BLaER1 treated with 17β-estradiol and CSF1 and Interleukin-3, amounts not matched to agents 10 nM and 100 nM (cell line): Measurements from ENCODE around the gene UBE2E3.

Experiments used
- H3K27ac ChIP-seq, 11 experiments: shearing (Covaris generic); formaldehyde crosslinking; 2 replicates each; pipeline ENCODE4 v1.8.1; 2022
- H3K27me3 ChIP-seq, 11 experiments: shearing (Covaris generic); formaldehyde crosslinking; 2 replicates each; pipeline ENCODE4 v1.8.1; 2022
- H3K36me3 ChIP-seq, 11 experiments: shearing (Covaris generic); formaldehyde crosslinking; 2 replicates each; pipeline ENCODE4 v1.8.1; 2022
- H3K4me1 ChIP-seq, 10 experiments: shearing (Covaris generic); formaldehyde crosslinking; 2 replicates each; pipeline ENCODE4 v1.8.1; 2022
- H3K4me2 ChIP-seq, 11 experiments: shearing (Covaris generic); formaldehyde crosslinking; 2 replicates each; pipeline ENCODE4 v1.8.1; 2022
- H3K4me3 ChIP-seq, 10 experiments: shearing (Covaris generic); formaldehyde crosslinking; 2 replicates each; pipeline ENCODE4 v1.8.1; 2022
- H3K9ac ChIP-seq, 11 experiments: shearing (Covaris generic); formaldehyde crosslinking; 2 replicates each; pipeline ENCODE4 v1.8.1; 2022
- H3K9me3 ChIP-seq, 11 experiments: shearing (Covaris generic); formaldehyde crosslinking; replicated peaks in 1 of 11; 2 replicates each; pipeline ENCODE4 v1.8.1; 2022
- H4K20me1 ChIP-seq, 11 experiments: shearing (Covaris generic); formaldehyde crosslinking; 2 replicates each; pipeline ENCODE4 v1.8.1; 2022
- Cebpa-rat ChIP-seq, 11 experiments: shearing (Covaris generic); IDR thresholded peaks; 2 replicates each; pipeline ENCODE4 v1.8.1; 2022

The UBE2E3 gene

DNA sequence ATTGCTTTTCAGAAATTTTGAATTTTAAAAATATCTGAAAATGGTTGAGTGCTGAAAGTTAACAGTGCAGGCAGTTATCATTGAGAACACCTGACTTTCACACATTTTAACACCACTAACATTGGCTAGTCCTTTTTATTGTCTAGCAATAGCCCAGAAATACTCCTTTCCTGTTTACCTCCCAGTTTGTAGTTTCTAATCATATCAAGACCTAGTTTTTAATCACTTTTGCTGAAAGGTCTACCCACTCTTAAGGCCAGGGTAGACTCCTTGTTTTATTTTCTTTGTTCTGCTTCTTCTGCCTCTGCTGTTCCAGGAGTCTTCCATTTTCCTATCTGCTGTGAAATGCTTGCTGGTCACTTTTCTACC, 72.1 kb downstream of the UBE2E3 start:
- TF ChIP-seq Cebpa-rat (IDR thresholded peaks at IDR 0.05), result no peak
- H4K20me1 ChIP-seq, result peaks cover 3 to 53% (median 17%) of the 10 kb centered on the region in 11 experiments; a peak in 8 of 22 replicates
- H3K4me1 ChIP-seq, result no peaks in the 10 kb centered on the region
- H3K9me3 ChIP-seq, result no peaks in the 10 kb centered on the region
- no peak overlapping the region for H3K27ac ChIP-seq
- no peak overlapping the region for H3K4me3 ChIP-seq
- H3K9ac ChIP-seq, result no peak overlapping the region
- no peak overlapping the region for H3K4me2 ChIP-seq
- peaks cover 0 to 8% (median 0%) of the 10 kb centered on the region in 11 experiments; a peak in 4 of 22 replicates for H3K36me3 ChIP-seq
- H3K27me3 ChIP-seq, result no peaks in the 10 kb centered on the region

DNA sequence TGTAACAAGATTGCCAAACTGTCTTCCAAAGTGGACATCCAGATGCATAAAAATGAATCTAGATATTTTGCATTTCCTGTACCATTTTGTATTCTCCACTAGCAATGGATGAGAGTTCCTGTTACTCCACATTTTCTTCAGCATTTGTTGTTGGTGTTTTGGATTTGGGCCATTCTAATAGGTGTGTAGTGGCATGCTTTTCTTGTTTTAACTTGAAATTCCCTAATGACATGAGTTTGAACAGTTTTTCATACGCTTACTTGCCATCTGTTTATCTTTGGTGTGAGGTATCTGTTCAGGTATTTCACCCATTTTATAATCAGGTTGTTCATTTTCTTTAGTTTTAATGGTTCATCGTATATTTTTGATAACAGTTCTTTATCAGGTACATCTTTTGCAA, 73.9 kb downstream of the UBE2E3 start:
- no peak overlapping the region for H3K27ac ChIP-seq
- no peak overlapping the region for H3K4me3 ChIP-seq
- H3K27me3 ChIP-seq, result no peaks in the 10 kb centered on the region
- no peaks in the 10 kb centered on the region for H3K9me3 ChIP-seq
- peaks cover 0 to 8% (median 0%) of the 10 kb centered on the region in 11 experiments; a peak in 3 of 22 replicates for H3K36me3 ChIP-seq
- no peak overlapping the region for H3K4me2 ChIP-seq
- peaks cover 3 to 46% (median 16%) of the 10 kb centered on the region in 11 experiments; a peak in 8 of 22 replicates for H4K20me1 ChIP-seq
- no peak overlapping the region for H3K9ac ChIP-seq
- H3K4me1 ChIP-seq, result no peaks in the 10 kb centered on the region
- no peak for TF ChIP-seq Cebpa-rat (IDR thresholded peaks at IDR 0.05)

DNA sequence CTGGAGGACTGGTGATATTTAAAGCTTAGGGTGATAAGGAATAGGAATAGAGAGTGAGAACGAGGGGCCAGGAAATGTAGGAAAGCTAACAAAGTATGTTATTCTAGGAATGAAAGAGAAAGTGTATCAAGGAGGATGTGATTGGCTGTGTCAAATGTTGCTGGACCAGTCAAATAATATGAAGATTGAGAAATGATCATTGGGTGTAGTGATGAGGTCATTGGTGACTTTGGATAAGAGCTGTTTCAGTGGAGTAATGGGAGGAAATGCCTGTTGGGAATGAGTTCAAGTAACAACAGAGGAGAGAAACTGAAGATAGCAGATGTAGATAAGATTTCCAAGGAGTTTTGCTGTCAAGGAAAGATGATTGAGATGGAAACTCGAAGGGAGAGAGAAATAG, 74.4 kb downstream of the UBE2E3 start:
- TF ChIP-seq Cebpa-rat (IDR thresholded peaks at IDR 0.05), result no peak
- H3K4me3 ChIP-seq, result no peak overlapping the region
- H3K4me2 ChIP-seq, result no peak overlapping the region
- no peaks in the 10 kb centered on the region for H3K27me3 ChIP-seq
- no peaks in the 10 kb centered on the region for H3K9me3 ChIP-seq
- H3K27ac ChIP-seq, result no peak overlapping the region
- H3K9ac ChIP-seq, result no peak overlapping the region
- no peaks in the 10 kb centered on the region for H3K4me1 ChIP-seq
- peaks cover 0 to 8% (median under 1%) of the 10 kb centered on the region in 11 experiments; a peak in 6 of 22 replicates for H3K36me3 ChIP-seq
- H4K20me1 ChIP-seq, result peaks cover 3 to 40% (median 11%) of the 10 kb centered on the region in 11 experiments; a peak in 8 of 22 replicates

DNA sequence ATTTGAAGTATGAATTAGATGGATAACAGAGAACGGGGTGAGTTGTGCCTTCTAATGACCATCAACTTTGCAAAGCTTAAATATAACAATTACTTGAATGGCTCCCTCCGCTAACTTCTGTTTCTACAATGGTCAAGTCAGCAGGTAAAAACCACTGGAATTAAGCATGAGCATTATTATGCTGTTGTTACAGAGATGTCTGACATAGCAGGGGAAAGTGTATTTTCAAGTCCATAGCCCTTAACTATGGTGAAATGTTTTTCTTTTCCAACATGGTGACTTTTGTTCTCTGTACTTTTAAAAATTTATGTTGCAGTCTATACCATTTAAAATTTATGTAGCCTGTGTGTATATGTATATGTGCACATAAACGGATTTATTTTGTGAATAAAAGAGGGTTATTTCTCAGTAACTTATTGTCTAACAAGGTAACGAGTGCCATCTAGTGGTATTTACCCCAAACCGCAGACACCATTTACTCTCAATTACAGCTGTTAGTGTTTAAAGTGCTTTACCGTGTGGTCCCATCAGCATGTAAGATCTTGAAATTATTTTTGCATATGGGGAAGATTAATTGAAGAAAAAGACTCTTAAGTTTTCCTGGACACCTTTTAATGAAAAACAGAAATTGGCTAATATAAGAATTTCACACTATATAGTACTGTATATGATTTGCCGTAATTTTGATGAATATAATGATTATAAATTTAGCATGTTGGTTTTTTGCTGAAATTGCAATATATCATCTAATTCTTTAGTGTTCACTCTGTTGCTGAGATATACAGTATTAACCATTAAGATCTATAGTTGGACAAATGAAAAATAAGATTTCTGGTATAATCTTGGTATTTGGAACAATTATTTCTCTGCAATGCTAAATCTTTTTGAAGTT, 78.2 kb downstream of the UBE2E3 start:
- no peaks in the 10 kb centered on the region for H3K9me3 ChIP-seq
- no peak overlapping the region for H3K4me3 ChIP-seq
- no peaks in the 10 kb centered on the region for H3K4me1 ChIP-seq
- H4K20me1 ChIP-seq, result peaks cover 0 to 34% (median 10%) of the 10 kb centered on the region in 11 experiments; a peak in 8 of 22 replicates
- no peak for TF ChIP-seq Cebpa-rat (IDR thresholded peaks at IDR 0.05)
- H3K9ac ChIP-seq, result no peak overlapping the region
- H3K36me3 ChIP-seq, result peaks cover 4 to 36% (median 19%) of the 10 kb centered on the region in 11 experiments; a peak in 18 of 22 replicates
- H3K27ac ChIP-seq, result no peak overlapping the region
- H3K4me2 ChIP-seq, result no peak overlapping the region
- no peaks in the 10 kb centered on the region for H3K27me3 ChIP-seq

DNA sequence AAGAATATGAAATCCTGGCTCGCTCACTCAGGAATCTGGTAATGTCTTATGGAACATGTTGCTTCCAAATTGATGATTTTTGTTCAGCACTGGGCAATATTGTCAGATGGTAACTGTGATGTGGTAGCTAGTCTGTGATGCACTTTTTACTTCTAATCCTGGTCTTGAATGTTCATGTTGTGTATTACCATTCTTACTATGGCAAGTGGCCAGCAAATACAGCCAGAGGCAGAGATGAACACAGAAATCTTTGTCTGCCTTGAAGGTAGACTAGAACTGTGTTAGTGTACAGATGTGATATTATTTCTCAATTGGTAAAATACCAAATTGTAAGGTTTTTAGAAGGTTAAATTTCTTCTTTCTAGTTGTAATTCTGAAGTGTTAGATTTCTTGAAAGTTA, 83.3 kb downstream of the UBE2E3 start:
- Histone ChIP-seq H3K9ac (no peak overlapping the region), H3K36me3 (peaks cover 12 to 73% (median 35%) of the 10 kb centered on the region in 11 experiments; a peak in 20 of 22 replicates), H3K4me3 (no peak overlapping the region), H3K9me3 (no peaks in the 10 kb centered on the region), H3K4me1 (no peaks in the 10 kb centered on the region), H4K20me1 (0 out of 22 replicates have a peak, but pooled peaks cover 0 to 8% (median 0%) of the 10 kb centered on the region in 11 experiments), H3K4me2 (no peak overlapping the region), H3K27ac (no peak overlapping the region), H3K27me3 (no peaks in the 10 kb centered on the region)
- TF ChIP-seq Cebpa-rat (IDR thresholded peaks at IDR 0.05), result no peak

DNA sequence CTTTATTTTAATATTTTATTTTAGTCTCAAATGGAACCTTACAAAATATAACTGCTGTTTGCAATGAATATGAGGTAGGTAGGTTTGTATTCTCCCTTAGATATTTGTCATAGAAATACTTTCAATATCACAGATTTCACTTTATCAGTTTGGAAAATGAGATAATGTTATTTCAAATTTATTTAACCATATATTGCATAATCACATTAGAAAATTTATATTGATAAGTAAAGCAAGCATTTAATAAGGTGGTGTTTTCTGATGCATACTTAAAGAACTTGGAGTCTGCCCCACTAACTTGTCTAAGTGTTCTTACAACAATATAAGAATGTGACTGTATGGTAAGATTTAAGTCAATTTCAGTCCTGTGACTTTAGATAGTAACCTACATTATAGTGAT, 85.1 kb downstream of the UBE2E3 start:
- Histone ChIP-seq H3K27ac (no peak overlapping the region), H4K20me1 (0 out of 22 replicates have a peak, but pooled peaks cover 0 to 8% (median 0%) of the 10 kb centered on the region in 11 experiments), H3K4me2 (no peak overlapping the region), H3K4me1 (peaks cover 0 to 13% (median 0%) of the 10 kb centered on the region in 10 experiments; a peak in 6 of 20 replicates), H3K4me3 (no peak overlapping the region), H3K36me3 (peaks cover 12 to 64% (median 29%) of the 10 kb centered on the region in 11 experiments; a peak in 20 of 22 replicates), H3K9ac (no peak overlapping the region), H3K9me3 (no peaks in the 10 kb centered on the region), H3K27me3 (no peaks in the 10 kb centered on the region)
- no peak for TF ChIP-seq Cebpa-rat (IDR thresholded peaks at IDR 0.05)

DNA sequence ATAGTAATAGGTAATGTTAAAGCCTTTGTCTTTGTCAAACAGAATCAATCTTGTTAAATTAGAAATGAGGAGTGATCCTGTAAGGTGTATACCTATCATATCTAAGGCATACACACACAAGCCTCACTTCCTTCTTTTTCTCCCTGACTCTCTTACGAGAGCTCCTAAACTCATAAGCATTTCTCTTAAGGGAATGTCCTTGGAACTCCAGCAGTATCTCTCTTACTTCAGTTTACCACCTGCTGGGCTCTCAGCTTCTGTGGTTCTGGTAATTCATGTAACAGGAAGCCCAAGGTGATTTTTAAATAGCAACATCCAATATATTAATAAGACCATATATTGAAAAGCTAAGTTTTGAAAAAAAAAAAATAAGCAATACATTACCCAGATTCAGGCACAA, 85.9 kb downstream of the UBE2E3 start:
- no peak overlapping the region for H3K4me3 ChIP-seq
- peaks cover 0 to 18% (median 0%) of the 10 kb centered on the region in 10 experiments; a peak in 6 of 20 replicates for H3K4me1 ChIP-seq
- 0 out of 22 replicates have a peak, but pooled peaks cover 0 to 8% (median 0%) of the 10 kb centered on the region in 11 experiments for H4K20me1 ChIP-seq
- no peak for TF ChIP-seq Cebpa-rat (IDR thresholded peaks at IDR 0.05)
- peaks cover 13 to 59% (median 31%) of the 10 kb centered on the region in 11 experiments; a peak in 20 of 22 replicates for H3K36me3 ChIP-seq
- no peak overlapping the region for H3K4me2 ChIP-seq
- no peaks in the 10 kb centered on the region for H3K9me3 ChIP-seq
- no peaks in the 10 kb centered on the region for H3K27me3 ChIP-seq
- no peak overlapping the region for H3K27ac ChIP-seq
- H3K9ac ChIP-seq, result no peak overlapping the region

DNA sequence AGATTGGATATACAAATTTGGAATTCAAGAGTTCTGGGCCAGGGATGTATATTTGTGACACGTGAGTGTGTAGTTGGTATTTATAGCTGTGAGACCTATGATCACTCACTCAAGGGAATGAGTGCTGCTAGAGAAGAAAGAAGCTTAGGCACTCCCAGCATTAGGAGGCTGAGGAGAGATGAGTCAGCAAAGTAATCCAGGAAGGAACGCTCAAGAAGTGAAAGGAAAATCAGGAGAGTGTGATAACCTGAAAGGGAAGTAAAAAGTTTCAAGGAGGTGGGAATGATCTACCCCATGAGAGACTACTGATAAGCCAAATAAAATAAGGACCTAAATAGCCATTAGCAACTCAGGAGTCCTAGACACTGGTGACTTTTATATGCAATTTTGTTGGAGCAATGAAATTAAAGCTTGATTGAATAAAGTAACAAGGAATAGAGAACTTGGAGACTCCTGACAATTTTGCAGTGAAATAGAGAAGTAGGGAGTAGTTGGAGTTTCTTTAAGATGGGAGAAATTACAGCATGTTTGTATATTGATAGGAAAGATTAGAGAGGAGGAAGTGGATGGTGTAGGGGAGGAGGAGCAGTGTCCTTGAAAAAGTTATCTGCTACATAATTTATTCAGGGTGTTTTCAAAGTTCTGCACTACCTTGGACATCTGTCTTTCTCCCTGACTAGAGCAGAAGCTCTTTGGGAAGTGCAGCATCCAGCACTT, 89.9 kb downstream of the UBE2E3 start:
- no peak overlapping the region for H3K4me3 ChIP-seq
- H3K4me2 ChIP-seq, result peak overlapping the region in 2 of 11 experiments; percentile 29 to 45; a peak in 3 of 22 replicates
- H4K20me1 ChIP-seq, result no peaks in the 10 kb centered on the region; a peak in 1 of 22 replicates
- no peaks in the 10 kb centered on the region for H3K27me3 ChIP-seq
- no peak overlapping the region for H3K9ac ChIP-seq
- no peaks in the 10 kb centered on the region for H3K9me3 ChIP-seq
- H3K36me3 ChIP-seq, result peaks cover 0 to 24% (median 10%) of the 10 kb centered on the region in 11 experiments; a peak in 10 of 22 replicates
- peaks cover 0 to 33% (median 0%) of the 10 kb centered on the region in 10 experiments; a peak in 7 of 20 replicates for H3K4me1 ChIP-seq
- H3K27ac ChIP-seq, result no peak overlapping the region
- TF ChIP-seq Cebpa-rat (IDR thresholded peaks at IDR 0.05), result no peak

DNA sequence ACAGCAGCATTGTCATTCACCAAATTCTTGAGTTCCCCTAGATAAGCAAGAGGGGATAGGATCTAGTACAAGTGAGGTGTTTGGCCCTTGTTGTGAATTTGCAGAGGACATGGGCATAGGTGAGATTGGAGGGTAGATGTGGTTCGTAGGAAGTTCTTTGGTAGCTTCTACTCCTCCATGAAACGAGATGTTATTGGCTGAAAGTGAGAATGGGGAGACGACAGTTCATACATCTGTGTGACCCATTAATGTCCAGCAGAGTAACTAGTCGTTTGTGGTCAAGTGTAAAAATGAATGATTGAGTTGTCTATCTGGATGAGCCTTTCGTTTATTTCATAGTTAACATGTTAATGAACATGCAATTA, 90.4 kb downstream of the UBE2E3 start:
- no peak overlapping the region for H3K27ac ChIP-seq
- no peaks in the 10 kb centered on the region; a peak in 1 of 22 replicates for H4K20me1 ChIP-seq
- no peak overlapping the region for H3K4me3 ChIP-seq
- peaks cover 0 to 24% (median 10%) of the 10 kb centered on the region in 11 experiments; a peak in 9 of 22 replicates for H3K36me3 ChIP-seq
- H3K4me2 ChIP-seq, result no peak overlapping the region
- H3K9ac ChIP-seq, result no peak overlapping the region
- peaks cover 0 to 33% (median 0%) of the 10 kb centered on the region in 10 experiments; a peak in 7 of 20 replicates for H3K4me1 ChIP-seq
- H3K9me3 ChIP-seq, result no peaks in the 10 kb centered on the region
- TF ChIP-seq Cebpa-rat (IDR thresholded peaks at IDR 0.05), result no peak
- no peaks in the 10 kb centered on the region for H3K27me3 ChIP-seq
